HG03378 (cell line): ENCODE data around the gene HACE1.

Experiments
- ATAC-seq: cut with Tn5 transposase; IDR thresholded peaks from one replicate; pipeline ENCODE4 v1.9.1; 2021; ENCODE audit warnings: mild to moderate bottlenecking, moderate library complexity; ENCODE audit not compliant: unreplicated experiment

The HACE1 gene

DNA sequence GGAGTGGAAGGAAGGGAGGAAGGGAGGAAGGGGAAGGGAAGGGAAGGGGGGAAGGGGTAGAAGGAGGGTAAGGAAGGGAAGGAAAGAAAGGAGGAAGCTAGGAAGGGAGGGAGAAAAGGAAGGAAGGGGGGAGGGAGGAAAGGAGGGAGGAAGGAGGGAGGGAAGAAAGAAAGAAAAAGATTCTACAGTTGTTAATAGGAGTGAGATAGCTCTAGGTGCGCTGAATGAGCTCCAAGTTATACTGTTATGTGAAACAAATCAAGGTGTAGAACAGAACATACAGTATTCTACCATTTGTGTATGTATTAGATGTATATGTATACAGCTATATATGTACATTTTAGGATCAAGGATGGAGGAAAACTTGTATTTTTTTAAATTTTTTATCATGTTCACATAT lies 167.7 kb downstream of the HACE1 start:
- no peak for ATAC-seq

DNA sequence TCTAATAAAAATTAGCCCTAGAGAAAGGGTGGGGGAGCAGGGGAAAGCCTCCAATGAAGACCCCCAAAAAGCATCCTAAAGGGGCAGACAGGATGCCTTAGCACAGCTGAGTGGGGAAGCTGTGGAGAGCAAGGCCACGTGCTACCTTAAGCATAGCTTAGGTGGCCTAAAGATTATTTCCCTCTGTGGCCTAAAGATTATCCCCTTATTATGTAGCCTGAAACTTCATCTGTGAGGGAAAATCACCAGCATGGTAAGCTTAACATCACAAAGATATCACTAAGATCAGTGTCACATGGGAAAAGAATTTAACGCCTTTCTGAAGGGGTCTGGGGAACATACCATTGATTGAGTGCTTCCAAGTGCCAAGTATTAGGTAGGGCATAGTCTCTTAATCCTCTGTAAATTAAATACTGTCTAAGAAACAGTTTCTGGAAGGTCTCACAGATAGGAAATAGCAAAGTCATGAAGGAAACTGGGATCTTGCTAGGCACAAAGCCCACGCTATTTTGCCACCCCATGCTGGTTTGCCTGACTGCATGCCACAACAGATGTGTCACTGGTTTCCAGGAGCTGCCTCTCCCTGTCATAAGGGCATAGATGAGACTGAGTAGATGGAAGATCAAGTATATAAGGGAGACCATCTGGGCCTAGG lies 170.0 kb downstream of the HACE1 start:
- no peak for ATAC-seq

DNA sequence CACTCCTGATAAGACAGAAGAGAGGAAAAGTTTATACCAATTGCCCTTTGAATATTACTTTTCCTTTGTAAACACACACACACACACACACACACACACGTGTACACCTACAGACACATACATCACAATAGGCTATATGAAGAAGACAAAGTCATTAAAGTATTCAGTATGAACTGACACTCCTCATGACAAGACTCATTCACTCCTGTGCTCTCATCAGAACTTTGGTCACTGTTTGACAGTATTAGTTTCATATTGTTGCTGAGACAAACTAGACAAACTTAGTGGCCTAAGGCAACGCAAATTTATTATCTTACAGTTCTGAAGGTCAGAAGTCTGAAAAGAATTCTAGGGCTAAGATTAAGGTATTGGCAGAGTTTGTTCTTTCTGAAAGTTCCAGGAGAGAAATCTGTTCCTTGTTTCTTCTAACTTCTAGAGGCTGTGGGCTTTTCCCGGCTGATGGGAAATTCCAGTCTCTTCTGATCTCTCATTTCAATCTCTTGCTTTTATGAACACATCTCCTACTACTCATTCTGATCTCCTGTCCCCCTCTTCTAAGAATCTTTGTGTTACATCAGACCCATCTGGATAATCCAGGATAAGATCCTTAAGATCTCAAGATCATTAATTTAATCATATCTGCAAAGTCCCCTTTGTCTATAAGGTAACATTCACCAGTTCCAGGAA lies 171.3 kb downstream of the HACE1 start:
- no peak for ATAC-seq

DNA sequence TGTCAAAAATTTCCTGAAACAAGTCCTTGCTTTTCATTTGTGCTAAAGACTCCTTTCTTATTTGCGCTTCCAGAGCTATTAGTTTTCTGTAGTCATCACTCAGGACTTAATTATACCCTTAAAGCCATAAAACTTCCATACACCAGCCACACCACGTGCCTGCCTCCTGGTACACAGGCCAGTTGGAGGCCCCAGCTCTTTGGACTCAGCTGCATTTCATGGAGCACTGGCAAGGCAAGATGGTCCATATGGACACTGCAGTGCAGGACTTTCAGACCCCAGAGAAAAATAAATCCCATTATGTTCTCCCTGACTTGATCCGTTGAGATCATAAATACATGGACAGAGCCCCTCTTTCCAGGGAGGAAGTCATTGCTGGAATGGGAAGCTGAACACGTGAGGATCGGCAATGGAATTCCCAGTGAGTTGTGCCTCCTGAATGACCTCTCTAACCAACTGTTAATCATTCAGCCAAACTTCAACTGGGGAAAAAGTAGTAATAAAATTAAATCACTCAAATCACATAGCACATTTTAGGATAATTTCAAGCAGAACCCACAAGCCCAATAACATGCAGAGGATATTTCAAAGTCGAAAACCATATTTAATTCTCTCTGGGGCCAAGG lies 173.1 kb downstream of the HACE1 start:
- ATAC-seq, result no peak

GRCh38 chr6:104685871-104686549 lies 173.7 kb downstream of the HACE1 start:
- no peak for ATAC-seq

GRCh38 chr6:104684911-104685415 lies 174.8 kb downstream of the HACE1 start:
- no peak for ATAC-seq

DNA sequence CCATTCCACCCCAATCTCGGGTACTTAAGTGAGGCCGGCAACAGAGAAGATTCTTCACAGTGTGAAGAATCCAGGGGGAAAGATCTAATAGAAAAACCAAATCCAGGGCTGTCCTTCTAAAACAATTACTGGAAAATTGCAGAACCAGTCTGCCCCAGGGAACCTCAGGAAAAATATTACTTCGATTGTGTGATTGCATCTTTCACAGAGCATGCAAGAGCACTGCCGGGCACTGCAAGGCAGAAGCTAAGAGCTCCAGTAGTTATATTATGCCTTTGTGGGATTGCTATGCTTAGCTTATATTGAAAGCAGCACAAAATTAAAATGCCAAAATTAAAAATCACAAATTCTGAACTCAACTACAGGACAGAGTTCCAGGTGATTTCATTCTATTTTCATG lies 175.9 kb downstream of the HACE1 start:
- no peak for ATAC-seq

GRCh38 chr6:104682722-104683643 lies 176.7 kb downstream of the HACE1 start:
- ATAC-seq, result peak; percentile 75

GRCh38 chr6:104680539-104680938 lies 179.2 kb downstream of the HACE1 start:
- ATAC-seq, result no peak

DNA sequence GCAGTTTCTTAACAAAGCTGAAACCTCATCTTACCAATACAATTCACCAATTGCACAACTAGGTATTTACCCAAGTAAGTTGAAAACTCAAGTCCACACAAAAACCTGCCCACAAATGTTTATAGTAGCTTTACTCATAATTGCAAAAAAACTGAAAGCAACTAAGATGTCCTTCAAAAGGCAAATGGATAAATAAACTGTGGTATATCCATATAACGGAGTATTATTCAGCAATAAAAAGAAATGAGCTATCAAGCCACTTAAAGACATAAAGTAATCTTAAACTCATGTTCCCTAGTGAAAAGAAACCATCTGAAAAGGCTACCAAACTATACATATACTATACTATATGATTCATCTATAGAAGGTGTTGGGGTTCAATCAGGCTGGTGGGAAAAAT lies 179.7 kb downstream of the HACE1 start:
- no peak for ATAC-seq
